HS-27A (cell line): ENCODE data around the gene EIF4H.
"Not testable (repeated sequence)": the region's sequence is repeated elsewhere in the genome, so short reads cannot be mapped to it uniquely, and the experiment has no call there.

Experiments
- DNase-seq: peaks from one replicate; pipeline ENCODE4 v3.0.0-alpha.2; 2012; ENCODE audit warnings: low read depth, missing footprints

The EIF4H gene

DNA sequence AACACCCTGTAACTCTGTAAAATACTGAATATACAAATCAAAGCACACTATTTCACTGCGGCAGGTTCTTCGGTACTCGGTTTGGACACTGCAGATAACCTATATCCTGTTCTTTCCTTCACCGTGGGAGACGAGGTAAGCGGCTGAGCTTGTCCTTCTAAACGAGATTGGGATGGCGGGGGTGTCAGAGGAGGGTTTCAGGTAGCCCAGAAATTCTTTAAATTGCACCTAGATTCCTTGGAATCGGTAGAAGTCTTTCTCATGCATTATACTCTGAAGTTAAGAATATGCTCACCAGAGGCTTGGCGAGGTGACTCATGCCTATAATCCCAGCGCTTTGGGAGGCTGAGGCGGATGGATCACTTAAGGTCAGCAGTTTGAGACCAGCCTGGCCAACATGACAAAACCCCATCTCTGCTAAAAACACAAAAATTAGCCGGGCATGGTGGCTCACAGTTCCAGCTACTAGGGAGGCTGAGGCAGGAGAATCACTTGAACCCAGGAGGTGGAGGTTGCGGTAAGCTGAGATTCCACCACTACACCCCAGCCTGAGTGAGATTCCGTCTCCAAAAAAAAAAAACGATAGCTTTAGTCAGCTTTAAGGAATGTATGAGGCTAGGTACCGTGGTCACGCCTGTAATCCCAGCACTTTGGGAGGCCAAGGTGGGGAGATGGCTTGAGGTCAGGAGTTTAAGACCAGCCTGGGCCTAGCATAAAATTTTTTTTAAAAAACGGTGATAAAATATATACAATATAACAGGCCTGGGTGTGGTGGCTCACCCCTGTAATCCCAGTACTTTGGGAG, 25.6 kb downstream of the EIF4H start:
- peak; percentile 64 for DNase-seq

DNA sequence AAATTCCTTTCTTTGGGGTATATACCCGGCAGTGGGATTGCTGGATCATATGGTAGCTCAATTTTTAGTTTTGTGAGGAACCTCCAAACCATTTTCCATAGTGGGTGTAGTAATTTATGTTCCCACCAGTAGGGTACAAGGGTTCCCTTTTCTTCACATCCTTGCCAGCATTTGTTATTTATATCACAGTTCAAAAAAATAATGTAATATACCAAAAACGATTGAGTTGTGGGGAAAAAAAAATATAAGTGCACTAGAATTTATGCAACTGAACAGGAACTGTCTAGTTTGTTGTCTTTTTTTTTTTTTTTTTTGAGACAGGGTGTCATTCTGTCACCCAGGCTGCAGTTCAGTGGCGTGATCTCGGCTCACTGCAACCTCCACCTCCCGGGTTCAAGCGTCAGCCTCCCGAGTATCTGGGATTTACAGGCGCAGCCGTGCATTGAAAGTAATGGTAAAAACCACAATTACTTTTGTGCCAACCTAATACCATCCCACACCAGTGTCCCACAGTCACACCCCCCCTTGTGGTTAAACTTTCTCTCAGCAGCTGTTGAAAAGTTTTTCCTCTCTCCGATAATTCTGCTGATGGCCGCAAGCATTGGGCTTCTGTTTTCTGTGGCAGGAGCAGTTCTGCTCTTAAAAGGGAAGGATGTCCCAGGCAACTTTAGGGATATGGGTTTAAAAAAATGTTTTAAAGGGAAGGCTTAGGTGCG, 28.8 kb downstream of the EIF4H start:
- no peak for DNase-seq

DNA sequence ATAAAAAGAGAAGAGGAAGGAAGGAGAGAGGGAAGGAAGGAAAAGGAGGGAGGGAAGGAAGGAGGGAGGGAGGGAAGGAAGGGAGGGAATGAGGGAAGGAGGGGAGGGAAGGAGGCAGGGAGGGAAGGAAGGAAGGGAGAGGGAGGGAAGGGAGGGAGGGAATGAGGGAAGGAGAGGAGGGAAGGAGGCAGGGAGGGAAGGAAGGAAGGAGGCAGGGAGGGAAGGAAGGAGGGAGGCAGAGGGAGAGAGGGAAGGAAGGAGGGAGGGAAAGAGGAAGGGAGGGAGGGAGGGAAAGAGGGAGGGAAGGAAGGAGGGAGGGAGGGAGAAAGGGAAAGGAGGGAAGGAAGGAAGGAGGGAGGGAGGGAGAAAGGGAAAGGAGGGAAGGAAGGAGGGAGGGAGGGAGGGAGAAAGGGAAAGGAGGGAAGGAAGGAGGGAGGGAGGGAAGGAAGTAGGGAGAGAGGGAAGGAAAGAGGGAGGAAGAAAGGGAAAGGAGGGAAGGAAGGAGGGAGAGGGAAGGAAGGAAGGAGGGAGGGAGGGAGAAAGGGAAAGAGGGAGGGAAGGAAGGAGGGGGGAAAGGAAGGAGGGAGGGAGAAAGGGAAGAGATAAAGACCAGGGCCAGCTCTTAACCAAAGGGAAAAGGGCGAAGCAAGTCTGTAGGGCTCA, 29.9 kb downstream of the EIF4H start:
- no peak for DNase-seq

DNA sequence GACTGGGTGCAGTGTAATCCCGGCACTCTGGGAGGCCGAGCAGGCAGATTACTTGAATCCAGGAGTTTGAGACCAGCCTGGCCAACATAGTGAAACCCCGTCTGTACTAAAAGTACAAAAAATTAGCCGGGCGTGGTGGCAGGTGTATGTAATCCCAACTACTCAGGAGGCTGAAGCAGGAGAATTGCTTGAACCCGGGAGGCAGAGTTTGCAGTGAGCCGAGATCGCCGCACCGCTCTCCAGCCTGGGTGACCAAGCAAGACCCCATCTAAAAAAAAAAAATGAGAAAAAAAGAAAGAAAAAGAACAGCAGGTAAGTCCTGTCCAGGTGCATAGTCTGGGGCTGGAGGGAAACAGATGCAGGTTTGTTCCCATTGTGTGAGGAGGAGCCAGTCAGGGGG, 31.9 kb downstream of the EIF4H start:
- DNase-seq: not testable (repeated sequence)

DNA sequence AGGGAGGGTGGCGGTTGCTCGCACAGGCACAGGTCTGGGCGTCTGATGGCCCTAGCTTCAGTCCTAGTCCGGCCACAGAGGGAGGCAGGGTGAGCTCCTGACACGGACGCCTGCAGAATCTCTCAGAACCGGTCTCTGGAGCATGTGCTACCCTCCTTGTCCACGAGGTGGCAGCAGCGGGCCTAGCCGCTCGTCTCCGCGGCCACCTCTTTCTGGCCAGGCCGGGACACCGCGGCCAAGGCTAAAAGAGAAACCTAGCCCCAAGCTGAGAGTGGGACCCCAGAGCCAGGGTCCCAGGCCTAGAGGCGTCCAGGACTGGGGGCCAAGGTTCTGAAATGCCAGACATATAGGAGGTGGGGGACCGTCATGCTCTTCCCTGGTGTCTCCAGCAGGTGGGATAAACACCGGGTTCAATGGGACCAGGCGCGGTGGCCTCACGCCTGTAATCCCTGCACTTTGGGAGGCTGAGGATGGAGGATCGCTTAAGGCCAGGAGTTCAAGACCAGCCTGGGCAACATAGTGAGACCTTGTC, 32.5 kb downstream of the EIF4H start:
- no peak for DNase-seq

DNA sequence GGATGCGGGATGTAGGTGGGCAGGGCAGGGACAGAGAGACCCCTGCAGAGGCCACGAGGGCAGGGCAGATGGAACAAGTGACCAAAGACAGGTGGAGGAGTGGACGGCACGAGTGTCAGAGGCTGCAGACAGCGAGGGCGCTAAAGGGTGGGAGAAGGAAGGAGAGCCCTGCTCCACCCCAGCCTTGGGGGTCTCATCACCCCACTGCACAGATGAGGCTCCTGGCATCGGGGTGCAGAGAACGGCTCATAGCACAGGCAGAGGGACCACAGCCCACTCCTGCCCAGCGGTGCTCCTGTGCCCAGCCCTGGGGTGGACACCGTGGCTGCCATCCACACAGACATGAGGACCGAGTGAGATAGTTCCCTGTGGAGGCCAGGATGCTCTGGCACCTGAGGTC, 33.4 kb downstream of the EIF4H start:
- DNase-seq: no peak

DNA sequence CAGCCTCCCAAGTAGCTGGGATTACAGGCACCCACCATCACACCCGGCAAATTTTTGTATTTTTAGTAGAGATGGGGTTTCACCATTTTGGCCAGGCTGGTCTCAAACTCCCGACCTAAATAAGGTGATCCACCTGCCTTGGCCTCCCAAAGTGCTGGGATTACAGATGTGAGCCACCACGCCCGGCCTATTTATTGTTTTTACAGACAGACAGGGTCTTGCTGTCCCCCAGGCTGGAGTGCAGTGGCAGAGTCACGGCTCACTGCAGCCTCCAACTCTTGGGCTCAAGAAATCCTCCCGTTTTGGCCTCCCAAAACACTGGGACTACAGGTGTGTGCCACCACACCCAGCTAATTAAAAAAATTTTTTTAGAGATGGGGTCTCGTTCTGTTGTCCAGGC, 34.1 kb downstream of the EIF4H start:
- not testable (repeated sequence) for DNase-seq

DNA sequence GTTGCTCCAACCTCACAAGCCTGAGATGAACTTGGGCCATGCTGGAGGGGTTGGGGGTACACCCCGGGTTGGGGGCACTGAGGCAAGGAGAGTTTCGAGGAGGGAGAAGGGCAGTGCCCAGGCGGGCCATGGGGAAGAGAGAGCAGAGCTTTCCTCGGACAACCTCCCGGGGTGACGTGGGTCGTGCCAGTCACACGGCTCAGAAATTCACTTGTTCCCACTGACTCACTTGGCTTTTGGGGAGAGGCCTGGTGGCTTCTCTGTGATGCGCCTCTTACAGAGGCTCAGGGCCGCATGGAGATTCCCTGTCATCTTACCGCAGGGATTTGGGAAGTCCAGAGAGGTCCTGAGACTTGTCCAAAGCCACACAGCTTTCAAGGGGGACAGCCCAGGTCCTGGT, 38.5 kb downstream of the EIF4H start:
- DNase-seq: no peak

DNA sequence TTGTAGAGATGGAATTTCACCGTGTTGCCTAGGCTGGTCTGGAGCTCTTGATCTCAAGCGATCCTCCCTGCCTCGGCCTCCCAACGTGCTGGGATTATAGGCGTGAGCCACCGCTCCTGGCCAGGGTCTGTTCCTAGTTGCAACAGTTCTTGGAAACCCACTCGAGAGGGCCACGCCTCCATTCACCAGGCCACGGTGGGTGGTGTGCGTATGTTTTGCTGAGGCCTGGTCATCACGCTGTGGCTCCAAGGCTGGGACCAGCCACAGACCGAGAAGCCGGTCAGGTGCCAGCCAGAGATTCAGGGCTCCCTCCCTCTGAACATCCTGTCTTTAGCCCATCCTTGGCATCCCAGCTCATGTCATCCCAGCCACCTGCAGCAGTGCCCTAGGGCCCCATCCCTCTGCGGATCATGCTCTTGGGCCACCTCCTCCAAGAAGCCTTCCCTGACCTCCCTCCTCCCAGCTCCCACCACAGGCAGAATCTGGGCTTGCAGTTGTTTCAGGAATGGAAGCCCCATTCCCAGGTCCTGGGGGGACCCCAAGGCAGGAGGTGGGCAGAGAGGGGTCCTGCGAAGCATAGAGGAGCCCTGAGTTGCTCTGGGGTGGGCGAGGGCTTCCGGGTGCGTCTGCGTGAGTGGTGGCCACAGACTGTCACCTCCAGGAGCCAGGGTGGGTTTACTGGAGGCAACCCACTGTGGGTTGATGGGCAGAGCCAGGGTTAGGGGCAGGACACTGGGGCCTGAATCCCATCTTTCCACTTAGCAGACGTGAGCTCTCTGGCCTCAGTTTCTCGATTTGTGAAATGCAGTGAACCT, 40.9 kb downstream of the EIF4H start:
- no peak for DNase-seq

DNA sequence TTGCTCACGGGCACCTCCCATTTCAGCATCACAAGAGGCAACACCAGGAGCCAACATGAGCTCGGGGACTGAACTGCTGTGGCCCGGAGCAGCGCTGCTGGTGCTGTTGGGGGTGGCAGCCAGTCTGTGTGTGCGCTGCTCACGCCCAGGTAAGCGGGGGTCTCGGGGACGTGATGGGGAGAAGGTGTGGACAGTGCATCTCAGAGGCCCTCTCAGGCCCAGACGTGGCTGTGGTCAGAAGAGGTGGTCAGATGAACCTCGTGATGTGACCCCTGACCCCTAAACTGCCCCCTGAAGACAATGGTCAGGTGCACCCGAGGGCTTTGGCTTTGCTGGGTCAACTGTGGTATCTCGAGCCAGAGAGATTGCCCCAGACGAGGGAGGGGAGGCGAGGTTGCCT, 41.8 kb downstream of the EIF4H start:
- no peak for DNase-seq

DNA sequence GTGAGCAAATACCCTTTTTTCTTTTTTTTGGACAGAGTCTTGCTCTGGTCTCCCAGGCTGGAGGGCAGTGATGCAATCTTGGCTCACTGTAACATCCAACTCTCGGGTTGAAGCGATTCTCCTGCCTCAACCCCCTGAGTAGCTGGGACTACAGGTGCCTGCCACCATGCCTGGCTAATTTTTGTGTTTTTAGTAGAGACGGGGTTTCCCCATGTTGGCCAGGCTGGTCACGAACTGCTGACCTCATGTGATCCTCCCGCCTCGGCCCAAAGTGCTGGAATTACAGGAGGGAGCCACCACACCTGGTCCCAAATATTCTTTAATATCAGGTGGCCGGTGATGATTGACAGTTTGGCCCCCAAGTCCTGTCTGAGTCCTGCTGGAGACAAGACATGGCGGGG, 42.2 kb downstream of the EIF4H start:
- no peak for DNase-seq

DNA sequence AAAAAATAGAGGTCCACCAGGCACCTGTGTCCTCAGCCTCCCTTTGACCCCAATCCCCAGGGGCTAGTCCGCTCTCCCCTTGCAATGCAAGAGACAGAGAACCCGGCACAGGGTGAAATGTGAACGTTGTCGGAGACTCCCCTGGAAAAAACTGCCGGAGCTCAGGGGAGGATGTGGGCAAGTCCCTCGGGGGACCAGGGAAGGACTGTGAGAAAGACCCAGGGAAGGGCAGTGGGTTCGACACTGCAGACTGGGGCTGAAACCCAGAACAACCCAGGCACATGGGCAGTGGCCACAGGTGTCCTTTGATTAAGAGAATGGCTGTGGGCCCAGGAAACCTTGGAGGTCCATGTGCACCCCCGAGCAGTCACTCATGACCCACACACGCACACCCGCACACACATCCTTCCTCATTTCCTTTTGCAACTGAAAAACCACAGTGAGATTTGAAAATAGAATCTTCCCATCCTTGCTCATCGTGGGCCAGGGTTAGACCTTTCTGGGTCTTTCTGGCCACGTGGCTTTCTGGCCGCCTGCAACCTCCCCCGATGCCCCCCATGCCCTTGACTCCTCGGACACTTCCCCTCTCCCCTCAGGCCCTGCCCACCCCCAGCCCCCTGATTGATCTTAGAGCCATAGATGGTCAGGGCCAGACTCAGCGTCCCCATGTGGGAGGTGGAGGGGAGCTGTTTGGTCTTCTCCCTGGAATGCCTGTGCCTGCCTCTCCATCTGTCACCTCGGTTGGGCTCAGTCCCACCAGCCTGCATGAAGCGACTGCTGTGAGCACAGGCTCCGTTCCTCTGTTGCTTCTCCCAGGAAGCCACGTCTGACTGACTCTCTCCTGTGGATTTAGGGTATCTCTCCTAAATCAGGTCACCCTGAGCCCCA, 43.5 kb downstream of the EIF4H start:
- no peak for DNase-seq

DNA sequence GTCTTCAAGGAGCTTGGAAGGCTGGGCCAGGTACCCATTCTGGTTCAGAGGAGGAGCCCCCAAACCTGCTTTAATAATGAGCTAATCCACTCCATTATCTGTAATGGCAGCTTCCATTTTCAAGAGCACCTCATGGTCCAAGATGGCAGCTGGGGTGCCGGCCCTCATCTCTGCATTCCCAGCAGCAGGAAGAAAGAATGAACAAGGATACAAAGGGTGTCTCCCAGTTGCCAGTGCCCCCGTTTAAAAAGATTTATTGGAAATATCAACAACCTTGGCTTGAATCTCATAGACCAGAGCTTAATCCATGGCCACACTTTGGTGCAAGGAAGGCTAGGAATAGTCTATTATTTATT, 44.2 kb downstream of the EIF4H start:
- DNase-seq: no peak

DNA sequence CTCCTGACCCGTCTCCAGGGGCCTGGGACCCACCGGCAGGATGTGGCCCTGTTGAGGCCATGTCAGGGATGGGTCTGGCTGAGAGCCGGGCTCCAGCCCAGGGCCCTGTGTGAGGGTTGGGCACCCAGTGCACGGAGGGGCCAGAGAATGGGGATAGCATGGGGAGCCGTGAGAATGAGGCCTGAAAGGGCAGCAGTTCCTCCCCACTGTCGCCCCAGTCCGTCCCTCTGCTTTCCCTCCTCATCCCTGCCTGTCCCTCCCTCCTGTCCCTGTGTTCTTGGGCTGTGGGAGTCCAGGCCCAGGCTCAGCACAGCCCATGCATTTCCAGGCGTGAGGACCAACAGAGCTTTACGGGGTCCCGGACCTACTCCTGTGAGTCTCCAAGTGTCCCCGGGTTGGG, 45.3 kb downstream of the EIF4H start:
- no peak for DNase-seq

DNA sequence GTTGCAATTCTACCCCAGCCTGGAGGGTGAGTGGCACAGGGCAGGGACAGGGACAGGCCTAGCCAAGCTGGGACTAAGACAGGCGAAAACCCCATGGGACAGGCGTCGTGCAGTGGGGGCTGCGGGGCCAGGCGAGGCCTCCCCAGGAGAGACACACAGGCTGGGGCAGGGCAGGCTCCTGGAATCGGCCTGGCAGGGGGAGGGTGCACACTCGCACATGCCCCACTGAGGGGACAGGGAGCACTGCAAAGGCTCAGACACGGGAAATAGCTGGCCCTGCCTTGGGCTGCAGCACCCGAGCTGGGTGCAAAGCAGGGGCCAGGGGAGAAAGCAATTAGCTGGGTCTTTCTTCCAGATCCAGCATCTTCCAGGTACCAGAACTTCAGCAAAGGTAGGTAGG, 46.1 kb downstream of the EIF4H start:
- DNase-seq: no peak

DNA sequence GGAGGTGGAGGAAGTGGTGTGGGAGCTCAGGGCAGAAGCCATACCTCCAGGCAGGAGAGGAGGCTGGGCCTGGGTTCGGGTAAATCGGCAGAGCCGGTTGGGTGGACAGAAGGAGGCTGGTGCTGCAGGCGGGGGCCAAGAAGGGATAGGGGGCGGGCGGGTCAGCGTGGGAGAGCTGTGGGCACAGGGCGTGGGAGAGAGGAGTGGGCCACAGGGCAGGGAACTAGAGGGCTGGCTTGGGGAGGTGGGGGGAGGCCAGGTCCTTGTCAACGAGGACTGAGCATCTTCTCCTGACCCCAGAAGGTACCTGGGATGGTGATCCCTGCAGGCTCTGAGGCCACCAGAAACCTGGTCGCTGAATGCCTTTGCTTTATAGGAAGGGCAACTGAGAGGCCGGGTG, 47.6 kb downstream of the EIF4H start:
- no peak for DNase-seq

DNA sequence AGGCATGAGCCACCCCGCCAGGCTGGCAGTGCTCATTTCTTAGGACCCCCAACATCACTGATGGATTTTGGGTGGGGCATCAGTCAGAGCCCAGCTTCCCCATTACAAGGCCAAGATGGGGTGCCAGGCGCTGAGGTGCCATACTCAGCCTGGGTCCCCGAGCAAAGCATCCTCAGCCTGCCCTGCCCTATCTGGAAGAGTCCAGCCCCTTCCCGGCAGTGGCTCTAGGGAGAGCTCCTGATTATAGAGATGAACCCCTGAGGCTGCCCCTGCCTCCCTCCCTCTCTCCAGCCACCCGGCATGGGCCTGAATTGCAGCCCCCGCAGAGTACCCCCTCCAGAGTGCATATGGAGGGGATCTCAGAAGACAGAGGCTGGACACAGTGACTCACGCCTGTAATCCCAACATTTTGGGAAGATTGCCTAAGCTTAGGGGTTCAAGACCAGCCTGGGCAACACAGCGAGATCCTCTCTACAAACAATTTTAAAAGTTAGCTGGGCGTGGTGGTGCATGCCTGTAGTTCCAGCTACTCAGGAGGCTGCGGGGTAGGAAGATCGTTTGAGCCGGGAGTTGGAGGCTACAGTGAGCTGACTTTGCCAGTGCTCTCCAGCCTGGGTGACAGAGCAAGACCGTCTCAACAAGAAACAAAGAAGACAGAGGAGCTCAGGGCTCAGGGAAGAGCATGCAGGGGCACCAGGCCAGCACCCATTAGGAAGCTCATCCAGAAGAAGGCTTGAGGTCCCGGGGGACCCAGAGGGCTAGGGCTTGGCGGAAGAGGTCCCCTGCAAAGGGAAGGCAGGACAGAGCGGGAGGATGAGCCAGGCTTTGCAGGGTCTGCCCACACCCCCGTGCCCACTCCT, 48.9 kb downstream of the EIF4H start:
- DNase-seq: no peak

DNA sequence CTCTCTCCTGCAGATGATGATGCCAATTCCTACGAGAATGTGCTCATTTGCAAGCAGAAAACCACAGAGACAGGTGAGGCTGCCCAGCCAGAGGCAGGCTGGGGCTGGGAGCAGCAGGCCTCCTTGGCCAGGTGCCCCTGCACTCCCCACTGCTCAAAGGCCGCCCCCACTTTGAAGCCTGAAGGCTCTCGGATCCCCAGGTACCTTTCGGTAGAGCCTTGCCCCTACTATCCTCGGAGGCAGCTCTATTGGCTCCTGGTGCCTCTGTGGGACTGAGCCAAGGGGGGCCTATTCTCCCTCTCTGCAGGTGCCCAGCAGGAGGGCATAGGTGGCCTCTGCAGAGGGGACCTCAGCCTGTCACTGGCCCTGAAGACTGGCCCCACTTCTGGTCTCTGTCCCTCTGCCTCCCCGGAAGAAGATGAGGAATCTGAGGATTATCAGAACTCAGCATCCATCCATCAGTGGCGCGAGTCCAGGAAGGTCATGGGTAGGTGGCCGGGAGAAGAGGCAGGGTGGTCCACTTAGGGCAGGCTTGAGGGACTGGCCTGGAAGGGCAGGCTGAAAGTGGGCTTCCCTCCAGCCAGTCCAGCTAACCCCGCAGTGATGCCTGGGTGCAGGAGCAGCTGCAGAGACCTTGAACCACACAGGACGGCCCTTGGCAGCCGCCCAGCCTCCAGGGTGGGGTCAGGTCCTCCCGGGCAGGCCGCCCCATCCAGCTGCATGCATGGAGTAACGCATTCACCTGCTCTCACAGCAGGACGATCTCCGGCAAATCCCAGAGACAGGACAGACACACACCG, 49.8 kb downstream of the EIF4H start:
- DNase-seq: no peak

DNA sequence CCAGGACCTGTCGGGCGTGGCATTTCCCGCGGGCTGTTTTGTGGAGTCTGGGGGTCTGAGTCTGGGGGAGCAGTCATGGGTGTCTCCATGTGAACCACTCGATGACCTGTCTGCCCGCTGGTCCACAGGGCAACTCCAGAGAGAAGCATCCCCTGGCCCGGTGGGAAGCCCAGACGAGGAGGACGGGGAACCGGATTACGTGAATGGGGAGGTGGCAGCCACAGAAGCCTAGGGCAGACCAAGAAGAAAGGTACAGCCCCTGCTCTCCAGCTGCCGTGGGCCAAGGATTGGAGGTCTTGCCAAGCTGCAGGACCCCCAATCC, 50.3 kb downstream of the EIF4H start:
- no peak for DNase-seq
